ENCODE data around the gene SYVN1.
A peak's percentile ranks its signal among the peaks of the same experiment; 100 is the strongest.

GRCh38 chr11:65130631-65131416 is 3.5 kb downstream of the SYVN1 start:
- TF ChIP-seq, protein P1, sequence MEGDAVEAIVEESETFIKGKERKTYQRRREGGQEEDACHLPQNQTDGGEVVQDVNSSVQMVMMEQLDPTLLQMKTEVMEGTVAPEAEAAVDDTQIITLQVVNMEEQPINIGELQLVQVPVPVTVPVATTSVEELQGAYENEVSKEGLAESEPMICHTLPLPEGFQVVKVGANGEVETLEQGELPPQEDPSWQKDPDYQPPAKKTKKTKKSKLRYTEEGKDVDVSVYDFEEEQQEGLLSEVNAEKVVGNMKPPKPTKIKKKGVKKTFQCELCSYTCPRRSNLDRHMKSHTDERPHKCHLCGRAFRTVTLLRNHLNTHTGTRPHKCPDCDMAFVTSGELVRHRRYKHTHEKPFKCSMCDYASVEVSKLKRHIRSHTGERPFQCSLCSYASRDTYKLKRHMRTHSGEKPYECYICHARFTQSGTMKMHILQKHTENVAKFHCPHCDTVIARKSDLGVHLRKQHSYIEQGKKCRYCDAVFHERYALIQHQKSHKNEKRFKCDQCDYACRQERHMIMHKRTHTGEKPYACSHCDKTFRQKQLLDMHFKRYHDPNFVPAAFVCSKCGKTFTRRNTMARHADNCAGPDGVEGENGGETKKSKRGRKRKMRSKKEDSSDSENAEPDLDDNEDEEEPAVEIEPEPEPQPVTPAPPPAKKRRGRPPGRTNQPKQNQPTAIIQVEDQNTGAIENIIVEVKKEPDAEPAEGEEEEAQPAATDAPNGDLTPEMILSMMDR (IDR thresholded peaks at IDR 0.05 in 8 of 11, conservative IDR thresholded peaks at IDR 0.05 in 3 of 11), result no peak
- TF ChIP-seq POLR2A (IDR thresholded peaks at IDR 0.05) (no peak), POLR2AphosphoS5 (IDR thresholded peaks at IDR 0.05) (peak in 1 of 3 donors; percentile 26)
